ENCODE measurements around the gene ZNF668. TPM values are rescaled to one million over a fixed set of nuclear protein-coding genes. Genes with fewer than 3 reads are reported as not detected.
A peak's percentile ranks its signal among the peaks of the same experiment; 100 is the strongest.

ZNF668 gene
- total and polyA plus RNA-seq, 2 experiments from 2014 or later = 6.2 to 13.1 TPM

DNA sequence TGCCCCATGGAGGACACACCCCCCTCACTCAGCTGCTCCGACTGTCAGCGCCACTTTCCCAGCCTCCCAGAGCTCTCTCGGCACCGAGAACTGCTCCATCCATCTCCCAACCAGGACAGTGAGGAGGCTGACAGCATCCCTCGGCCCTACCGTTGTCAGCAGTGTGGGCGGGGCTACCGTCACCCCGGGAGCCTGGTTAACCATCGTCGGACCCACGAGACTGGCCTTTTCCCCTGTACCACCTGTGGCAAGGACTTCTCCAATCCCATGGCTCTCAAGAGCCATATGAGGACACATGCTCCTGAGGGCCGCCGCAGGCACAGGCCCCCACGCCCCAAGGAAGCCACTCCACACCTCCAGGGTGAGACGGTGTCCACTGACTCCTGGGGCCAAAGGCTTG lies 2.3 kb upstream of the ZNF668 start:
- Mint-ChIP-seq H3K27ac (no peak overlapping the region), H3K4me1 (peaks cover 19% of the 10 kb centered on the region), H3K9me3 (no peaks in the 10 kb centered on the region; the same call in 2 of the 3 replicates), H3K4me3 (peak overlapping the region; percentile 92), H3K27me3 (ENCODE audit: insufficient read depth, low read depth, poor library complexity) (peaks cover 8% of the 10 kb centered on the region), H3K36me3 (ENCODE audit: low read depth) (peaks cover 50% of the 10 kb centered on the region)
- H3K9me2 ChIP-seq (ENCODE audit: insufficient read depth) = no peaks in the 10 kb centered on the region
- peaks cover 7% of the 10 kb centered on the region; the same call in 1 of the 2 replicates for H3K36me3 ChIP-seq (ENCODE audit: insufficient read depth)
- peaks cover 38% of the 10 kb centered on the region for H3K79me2 ChIP-seq (replicated peaks; ENCODE audit: insufficient read depth)
- DNase-seq (ENCODE audit: low spot score) = no peak
- no peaks in the 10 kb centered on the region for H3F3A ChIP-seq (replicated peaks; ENCODE audit: low read depth)
- no peaks in the 10 kb centered on the region; the same call in 1 of the 2 replicates for H4K20me1 ChIP-seq (replicated peaks; ENCODE audit: insufficient read depth)
- TF ChIP-seq, protein P1, sequence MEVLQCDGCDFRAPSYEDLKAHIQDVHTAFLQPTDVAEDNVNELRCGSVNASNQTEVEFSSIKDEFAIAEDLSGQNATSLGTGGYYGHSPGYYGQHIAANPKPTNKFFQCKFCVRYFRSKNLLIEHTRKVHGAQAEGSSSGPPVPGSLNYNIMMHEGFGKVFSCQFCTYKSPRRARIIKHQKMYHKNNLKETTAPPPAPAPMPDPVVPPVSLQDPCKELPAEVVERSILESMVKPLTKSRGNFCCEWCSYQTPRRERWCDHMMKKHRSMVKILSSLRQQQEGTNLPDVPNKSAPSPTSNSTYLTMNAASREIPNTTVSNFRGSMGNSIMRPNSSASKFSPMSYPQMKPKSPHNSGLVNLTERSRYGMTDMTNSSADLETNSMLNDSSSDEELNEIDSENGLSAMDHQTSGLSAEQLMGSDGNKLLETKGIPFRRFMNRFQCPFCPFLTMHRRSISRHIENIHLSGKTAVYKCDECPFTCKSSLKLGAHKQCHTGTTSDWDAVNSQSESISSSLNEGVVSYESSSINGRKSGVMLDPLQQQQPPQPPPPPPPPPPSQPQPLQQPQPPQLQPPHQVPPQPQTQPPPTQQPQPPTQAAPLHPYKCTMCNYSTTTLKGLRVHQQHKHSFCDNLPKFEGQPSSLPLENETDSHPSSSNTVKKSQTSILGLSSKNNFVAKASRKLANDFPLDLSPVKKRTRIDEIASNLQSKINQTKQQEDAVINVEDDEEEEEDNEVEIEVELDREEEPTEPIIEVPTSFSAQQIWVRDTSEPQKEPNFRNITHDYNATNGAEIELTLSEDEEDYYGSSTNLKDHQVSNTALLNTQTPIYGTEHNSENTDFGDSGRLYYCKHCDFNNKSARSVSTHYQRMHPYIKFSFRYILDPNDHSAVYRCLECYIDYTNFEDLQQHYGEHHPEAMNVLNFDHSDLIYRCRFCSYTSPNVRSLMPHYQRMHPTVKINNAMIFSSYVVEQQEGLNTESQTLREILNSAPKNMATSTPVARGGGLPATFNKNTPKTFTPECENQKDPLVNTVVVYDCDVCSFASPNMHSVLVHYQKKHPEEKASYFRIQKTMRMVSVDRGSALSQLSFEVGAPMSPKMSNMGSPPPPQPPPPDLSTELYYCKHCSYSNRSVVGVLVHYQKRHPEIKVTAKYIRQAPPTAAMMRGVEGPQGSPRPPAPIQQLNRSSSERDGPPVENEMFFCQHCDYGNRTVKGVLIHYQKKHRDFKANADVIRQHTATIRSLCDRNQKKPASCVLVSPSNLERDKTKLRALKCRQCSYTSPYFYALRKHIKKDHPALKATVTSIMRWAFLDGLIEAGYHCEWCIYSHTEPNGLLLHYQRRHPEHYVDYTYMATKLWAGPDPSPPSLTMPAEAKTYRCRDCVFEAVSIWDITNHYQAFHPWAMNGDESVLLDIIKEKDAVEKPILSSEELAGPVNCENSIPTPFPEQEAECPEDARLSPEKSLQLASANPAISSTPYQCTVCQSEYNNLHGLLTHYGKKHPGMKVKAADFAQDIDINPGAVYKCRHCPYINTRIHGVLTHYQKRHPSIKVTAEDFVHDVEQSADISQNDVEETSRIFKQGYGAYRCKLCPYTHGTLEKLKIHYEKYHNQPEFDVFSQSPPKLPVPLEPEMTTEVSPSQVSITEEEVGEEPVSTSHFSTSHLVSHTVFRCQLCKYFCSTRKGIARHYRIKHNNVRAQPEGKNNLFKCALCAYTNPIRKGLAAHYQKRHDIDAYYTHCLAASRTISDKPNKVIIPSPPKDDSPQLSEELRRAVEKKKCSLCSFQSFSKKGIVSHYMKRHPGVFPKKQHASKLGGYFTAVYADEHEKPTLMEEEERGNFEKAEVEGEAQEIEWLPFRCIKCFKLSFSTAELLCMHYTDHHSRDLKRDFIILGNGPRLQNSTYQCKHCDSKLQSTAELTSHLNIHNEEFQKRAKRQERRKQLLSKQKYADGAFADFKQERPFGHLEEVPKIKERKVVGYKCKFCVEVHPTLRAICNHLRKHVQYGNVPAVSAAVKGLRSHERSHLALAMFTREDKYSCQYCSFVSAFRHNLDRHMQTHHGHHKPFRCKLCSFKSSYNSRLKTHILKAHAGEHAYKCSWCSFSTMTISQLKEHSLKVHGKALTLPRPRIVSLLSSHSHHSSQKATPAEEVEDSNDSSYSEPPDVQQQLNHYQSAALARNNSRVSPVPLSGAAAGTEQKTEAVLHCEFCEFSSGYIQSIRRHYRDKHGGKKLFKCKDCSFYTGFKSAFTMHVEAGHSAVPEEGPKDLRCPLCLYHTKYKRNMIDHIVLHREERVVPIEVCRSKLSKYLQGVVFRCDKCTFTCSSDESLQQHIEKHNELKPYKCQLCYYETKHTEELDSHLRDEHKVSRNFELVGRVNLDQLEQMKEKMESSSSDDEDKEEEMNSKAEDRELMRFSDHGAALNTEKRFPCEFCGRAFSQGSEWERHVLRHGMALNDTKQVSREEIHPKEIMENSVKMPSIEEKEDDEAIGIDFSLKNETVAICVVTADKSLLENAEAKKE (CRISPR knock-in tag; IDR thresholded peaks at IDR 0.05) = no peak
- no peak for TF ChIP-seq ZNF114 (CRISPR knock-in tag; IDR thresholded peaks at IDR 0.05)
- TF ChIP-seq, protein P2, sequence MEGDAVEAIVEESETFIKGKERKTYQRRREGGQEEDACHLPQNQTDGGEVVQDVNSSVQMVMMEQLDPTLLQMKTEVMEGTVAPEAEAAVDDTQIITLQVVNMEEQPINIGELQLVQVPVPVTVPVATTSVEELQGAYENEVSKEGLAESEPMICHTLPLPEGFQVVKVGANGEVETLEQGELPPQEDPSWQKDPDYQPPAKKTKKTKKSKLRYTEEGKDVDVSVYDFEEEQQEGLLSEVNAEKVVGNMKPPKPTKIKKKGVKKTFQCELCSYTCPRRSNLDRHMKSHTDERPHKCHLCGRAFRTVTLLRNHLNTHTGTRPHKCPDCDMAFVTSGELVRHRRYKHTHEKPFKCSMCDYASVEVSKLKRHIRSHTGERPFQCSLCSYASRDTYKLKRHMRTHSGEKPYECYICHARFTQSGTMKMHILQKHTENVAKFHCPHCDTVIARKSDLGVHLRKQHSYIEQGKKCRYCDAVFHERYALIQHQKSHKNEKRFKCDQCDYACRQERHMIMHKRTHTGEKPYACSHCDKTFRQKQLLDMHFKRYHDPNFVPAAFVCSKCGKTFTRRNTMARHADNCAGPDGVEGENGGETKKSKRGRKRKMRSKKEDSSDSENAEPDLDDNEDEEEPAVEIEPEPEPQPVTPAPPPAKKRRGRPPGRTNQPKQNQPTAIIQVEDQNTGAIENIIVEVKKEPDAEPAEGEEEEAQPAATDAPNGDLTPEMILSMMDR (conservative IDR thresholded peaks at IDR 0.05; ENCODE audit: low read depth in 2 of 2) = no peak
- TF ChIP-seq, protein P3, sequence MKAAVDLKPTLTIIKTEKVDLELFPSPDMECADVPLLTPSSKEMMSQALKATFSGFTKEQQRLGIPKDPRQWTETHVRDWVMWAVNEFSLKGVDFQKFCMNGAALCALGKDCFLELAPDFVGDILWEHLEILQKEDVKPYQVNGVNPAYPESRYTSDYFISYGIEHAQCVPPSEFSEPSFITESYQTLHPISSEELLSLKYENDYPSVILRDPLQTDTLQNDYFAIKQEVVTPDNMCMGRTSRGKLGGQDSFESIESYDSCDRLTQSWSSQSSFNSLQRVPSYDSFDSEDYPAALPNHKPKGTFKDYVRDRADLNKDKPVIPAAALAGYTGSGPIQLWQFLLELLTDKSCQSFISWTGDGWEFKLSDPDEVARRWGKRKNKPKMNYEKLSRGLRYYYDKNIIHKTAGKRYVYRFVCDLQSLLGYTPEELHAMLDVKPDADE (IDR thresholded peaks at IDR 0.05) = no peak
- TF ChIP-seq, protein P4, sequence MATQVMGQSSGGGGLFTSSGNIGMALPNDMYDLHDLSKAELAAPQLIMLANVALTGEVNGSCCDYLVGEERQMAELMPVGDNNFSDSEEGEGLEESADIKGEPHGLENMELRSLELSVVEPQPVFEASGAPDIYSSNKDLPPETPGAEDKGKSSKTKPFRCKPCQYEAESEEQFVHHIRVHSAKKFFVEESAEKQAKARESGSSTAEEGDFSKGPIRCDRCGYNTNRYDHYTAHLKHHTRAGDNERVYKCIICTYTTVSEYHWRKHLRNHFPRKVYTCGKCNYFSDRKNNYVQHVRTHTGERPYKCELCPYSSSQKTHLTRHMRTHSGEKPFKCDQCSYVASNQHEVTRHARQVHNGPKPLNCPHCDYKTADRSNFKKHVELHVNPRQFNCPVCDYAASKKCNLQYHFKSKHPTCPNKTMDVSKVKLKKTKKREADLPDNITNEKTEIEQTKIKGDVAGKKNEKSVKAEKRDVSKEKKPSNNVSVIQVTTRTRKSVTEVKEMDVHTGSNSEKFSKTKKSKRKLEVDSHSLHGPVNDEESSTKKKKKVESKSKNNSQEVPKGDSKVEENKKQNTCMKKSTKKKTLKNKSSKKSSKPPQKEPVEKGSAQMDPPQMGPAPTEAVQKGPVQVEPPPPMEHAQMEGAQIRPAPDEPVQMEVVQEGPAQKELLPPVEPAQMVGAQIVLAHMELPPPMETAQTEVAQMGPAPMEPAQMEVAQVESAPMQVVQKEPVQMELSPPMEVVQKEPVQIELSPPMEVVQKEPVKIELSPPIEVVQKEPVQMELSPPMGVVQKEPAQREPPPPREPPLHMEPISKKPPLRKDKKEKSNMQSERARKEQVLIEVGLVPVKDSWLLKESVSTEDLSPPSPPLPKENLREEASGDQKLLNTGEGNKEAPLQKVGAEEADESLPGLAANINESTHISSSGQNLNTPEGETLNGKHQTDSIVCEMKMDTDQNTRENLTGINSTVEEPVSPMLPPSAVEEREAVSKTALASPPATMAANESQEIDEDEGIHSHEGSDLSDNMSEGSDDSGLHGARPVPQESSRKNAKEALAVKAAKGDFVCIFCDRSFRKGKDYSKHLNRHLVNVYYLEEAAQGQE (IDR thresholded peaks at IDR 0.05; ENCODE audit: unreplicated experiment) = no peak
- TF ChIP-seq CREB1 (CRISPR knock-in tag; IDR thresholded peaks at IDR 0.05; ENCODE audit: low read depth) = no peak
- no peak for TF ChIP-seq STAT1 (IDR thresholded peaks at IDR 0.05; ENCODE audit: unreplicated experiment)
- no peak for TF ChIP-seq EZH2 (IDR thresholded peaks at IDR 0.05; ENCODE audit: low read depth, unreplicated experiment)
- TF ChIP-seq EZH2phosphoT487 (IDR thresholded peaks at IDR 0.05; ENCODE audit: unreplicated experiment) = no peak
- no peak for TF ChIP-seq POLR2AphosphoS5 (IDR thresholded peaks at IDR 0.05; ENCODE audit: low read depth)
- no peak for TF ChIP-seq NANOG (IDR thresholded peaks at IDR 0.05; ENCODE audit: borderline replicate concordance)
- H3K4me3 ChIP-seq = no peak overlapping the region
- no peak for ATAC-seq
- H3K27me3 ChIP-seq (ENCODE audit: insufficient read depth) = no peaks in the 10 kb centered on the region
- no peak overlapping the region for H2AFZ ChIP-seq
- H3K4me1 ChIP-seq (ENCODE audit: insufficient read depth) = peaks cover 14% of the 10 kb centered on the region
- H3K4me2 ChIP-seq = no peak overlapping the region
- no peak overlapping the region for H3K27ac ChIP-seq (ENCODE audit: low read depth)
